HepG2 (cell line): Measurements from ENCODE around the gene CHD2. TPM values are rescaled to one million over a fixed set of nuclear protein-coding genes. Genes with fewer than 3 reads are reported as not detected.

Source experiments
- ELF4 ChIP-seq: sonication (generic); formaldehyde crosslinking; IDR thresholded peaks from 2 replicates; pipeline ENCODE4 v1.5.0; 2020; ENCODE audit warnings: missing genetic modification reagents, mild to moderate bottlenecking, moderate library complexity, borderline replicate concordance
- FOXM1 ChIP-seq: sonication (generic); formaldehyde crosslinking; IDR thresholded peaks from 2 replicates; pipeline ENCODE4 v1.5.0; 2020; ENCODE audit warnings: missing genetic modification reagents
- GFI1 ChIP-seq: sonication (generic); formaldehyde crosslinking; IDR thresholded peaks from 2 replicates; pipeline ENCODE4 v1.5.0; 2020; ENCODE audit warnings: missing genetic modification reagents, mild to moderate bottlenecking, borderline replicate concordance
- JUND ChIP-seq: sonication (generic); formaldehyde crosslinking; IDR thresholded peaks from 2 replicates; pipeline ENCODE4 v1.8.0; 2022; ENCODE audit warnings: mild to moderate bottlenecking, missing genetic modification reagents
- KAT7 ChIP-seq: IDR thresholded peaks from 2 replicates; pipeline ENCODE4 v1.6.1; 2018; ENCODE audit warnings: borderline replicate concordance, missing compliant biosample characterization
- MAZ ChIP-seq, 2 experiments: sonication (generic) in 1 of 2; formaldehyde crosslinking in 1 of 2; IDR thresholded peaks; 2 replicates each; pipeline versions ENCODE4 v1.5.0 to v1.6.1; 2012 to 2020; ENCODE audit warnings: low read depth in 2 of 2, mild to moderate bottlenecking in 2 of 2, borderline replicate concordance in 1 of 2, improper control_type of control experiment in 1 of 2, low read length in 1 of 2, missing genetic modification reagents in 1 of 2, moderate library complexity in 1 of 2
- MZF1 ChIP-seq: sonication (generic); formaldehyde crosslinking; IDR thresholded peaks from 2 replicates; pipeline ENCODE4 v1.8.1; 2023; ENCODE audit warnings: mild to moderate bottlenecking, missing genetic modification reagents, borderline replicate concordance
- ZBTB20 ChIP-seq: sonication (generic); formaldehyde crosslinking; IDR thresholded peaks from 2 replicates; pipeline ENCODE4 v1.8.1; 2023; ENCODE audit warnings: missing genetic modification reagents, low read depth, mild to moderate bottlenecking, borderline replicate concordance
- ZNF124 ChIP-seq: sonication (generic); formaldehyde crosslinking; IDR thresholded peaks from 2 replicates; pipeline ENCODE4 v1.4.0; 2020; ENCODE audit warnings: missing genetic modification reagents
- ZNF564 ChIP-seq: sonication (generic); formaldehyde crosslinking; IDR thresholded peaks from 2 replicates; pipeline ENCODE4 v1.8.1; 2023; ENCODE audit warnings: mild to moderate bottlenecking, missing genetic modification reagents
- ZNF776 ChIP-seq: sonication (generic); formaldehyde crosslinking; IDR thresholded peaks from 2 replicates; pipeline ENCODE4 v1.4.0; 2020; ENCODE audit warnings: mild to moderate bottlenecking, missing genetic modification reagents
- ZNF839 ChIP-seq: sonication (generic); formaldehyde crosslinking; IDR thresholded peaks from 2 replicates; pipeline ENCODE4 v1.4.0; 2020; ENCODE audit warnings: missing genetic modification reagents, mild to moderate bottlenecking, borderline replicate concordance
- polyA plus RNA-seq, 8 experiments: library from polyadenylated mRNA; depleted of rRNA in 3 of 8; stranded (reverse) in 7 of 8; unstranded in 1 of 8; fragments of >200 nt; fragmentation: Illumina TruSeq in 4 of 8; extraction: Trizol in 4 of 8; gene quantifications; 2 replicates each; pipeline versions ENCODE4 v1.2.1 to v1.2.3, GENCODE V29; 2011 to 2016; ENCODE audit warnings: low read depth in 4 of 8, missing spikeins in 1 of 8, mixed read lengths in 1 of 8; ENCODE audit not compliant: insufficient read depth in 1 of 8
- total RNA-seq, 5 experiments: library from RNA; depleted of rRNA; stranded (reverse); fragments of >200 nt; fragmentation: Illumina TruSeq; extraction: Trizol; gene quantifications; 2 replicates each; pipeline ENCODE4 v1.2.3, GENCODE V29; 2016; ENCODE audit warnings: low read depth in 1 of 5
- TF ChIP-seq, protein P1 (sequence below): sonication (generic); formaldehyde crosslinking; IDR thresholded peaks from 2 replicates; pipeline ENCODE4 v1.5.1; 2020; ENCODE audit warnings: mild to moderate bottlenecking, missing genetic modification reagents, borderline replicate concordance
- TF ChIP-seq, protein P2 (sequence below): sonication (generic); formaldehyde crosslinking; conservative IDR thresholded peaks from 2 replicates; pipeline ENCODE4 v1.4.0; 2020; ENCODE audit warnings: missing genetic modification reagents
- TF ChIP-seq, protein P3 (sequence below): sonication (generic); formaldehyde crosslinking; IDR thresholded peaks from 2 replicates; pipeline ENCODE4 v1.5.0; 2020; ENCODE audit warnings: missing genetic modification reagents, mild to moderate bottlenecking, borderline replicate concordance
- TF ChIP-seq, protein P4 (sequence below): sonication (generic); formaldehyde crosslinking; IDR thresholded peaks from 2 replicates; pipeline ENCODE4 v1.4.0; 2020; ENCODE audit warnings: mild to moderate bottlenecking, missing genetic modification reagents
- TF ChIP-seq, protein P5 (sequence below): sonication (generic); formaldehyde crosslinking; conservative IDR thresholded peaks from 2 replicates; pipeline ENCODE4 v1.4.0; 2020; ENCODE audit warnings: missing genetic modification reagents

Gene CHD2
- total and polyA plus RNA-seq, 2 of the 13 experiments (the other 11 are each of a cell fraction or from before 2014, with no cell fraction given): 54.0 to 54.1 TPM

DNA sequence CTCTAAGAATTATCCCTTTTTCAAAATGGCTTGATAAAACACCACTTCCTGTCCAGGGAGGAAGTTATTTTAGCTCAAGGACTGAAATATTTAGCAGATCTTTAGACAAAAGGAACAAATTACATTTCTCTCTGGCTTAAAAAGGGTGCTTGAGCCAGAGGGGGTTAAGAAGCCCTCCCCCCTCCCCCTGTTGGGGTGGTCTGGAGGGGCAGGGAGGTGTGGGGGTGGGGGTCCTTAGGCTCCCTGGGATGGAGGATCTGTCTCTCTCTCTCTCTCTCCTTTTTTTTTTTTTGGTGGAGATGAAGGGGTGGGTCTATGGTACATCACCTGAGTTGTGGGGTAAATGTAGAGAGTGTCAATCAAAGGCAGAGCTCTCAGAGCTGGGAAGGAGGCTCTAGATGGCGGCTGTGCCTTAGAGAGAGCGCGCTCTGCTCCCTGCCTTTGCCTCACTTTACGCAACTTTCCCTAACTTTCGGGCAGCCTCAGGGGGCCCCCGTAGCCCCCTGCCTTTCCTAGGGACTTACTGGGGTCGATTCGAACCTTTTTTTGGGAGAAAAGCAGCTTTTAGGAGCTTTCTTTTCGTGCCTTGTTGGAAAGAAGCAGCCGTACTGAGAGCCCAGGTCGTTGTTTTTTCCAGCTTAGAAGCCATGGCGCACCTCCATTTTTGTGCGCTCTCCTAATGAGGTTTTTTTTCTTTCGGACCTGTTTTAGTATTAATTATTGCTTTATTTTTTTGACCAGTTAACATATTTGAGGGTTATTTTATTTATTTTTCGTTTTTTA lies at the start of gene CHD2 (continued):
- TF ChIP-seq MZF1 (CRISPR knock-in tag) (no peak), JUND (CRISPR knock-in tag) (no peak), ZNF564 (CRISPR knock-in tag) (no peak), FOXM1 (CRISPR knock-in tag) (no peak), ELF4 (0 out of 2 replicates have a peak, but pooled peaks have one; percentile 41), ZNF124 (CRISPR knock-in tag) (no peak), ZNF776 (no peak), KAT7 (CRISPR knock-in tag) (peak; percentile 89; the same call in 1 of the 2 replicates), ZNF839 (CRISPR knock-in tag) (no peak), MAZ (IDR thresholded peaks at IDR 0.05; ENCODE audit: borderline replicate concordance, low read depth, low read length) (peak; percentile 38), MAZ (CRISPR knock-in tag; IDR thresholded peaks at IDR 0.05; ENCODE audit: low read depth) (no peak), ZBTB20 (CRISPR knock-in tag) (no peak), GFI1 (CRISPR knock-in tag) (no peak)
- TF ChIP-seq, protein P1, sequence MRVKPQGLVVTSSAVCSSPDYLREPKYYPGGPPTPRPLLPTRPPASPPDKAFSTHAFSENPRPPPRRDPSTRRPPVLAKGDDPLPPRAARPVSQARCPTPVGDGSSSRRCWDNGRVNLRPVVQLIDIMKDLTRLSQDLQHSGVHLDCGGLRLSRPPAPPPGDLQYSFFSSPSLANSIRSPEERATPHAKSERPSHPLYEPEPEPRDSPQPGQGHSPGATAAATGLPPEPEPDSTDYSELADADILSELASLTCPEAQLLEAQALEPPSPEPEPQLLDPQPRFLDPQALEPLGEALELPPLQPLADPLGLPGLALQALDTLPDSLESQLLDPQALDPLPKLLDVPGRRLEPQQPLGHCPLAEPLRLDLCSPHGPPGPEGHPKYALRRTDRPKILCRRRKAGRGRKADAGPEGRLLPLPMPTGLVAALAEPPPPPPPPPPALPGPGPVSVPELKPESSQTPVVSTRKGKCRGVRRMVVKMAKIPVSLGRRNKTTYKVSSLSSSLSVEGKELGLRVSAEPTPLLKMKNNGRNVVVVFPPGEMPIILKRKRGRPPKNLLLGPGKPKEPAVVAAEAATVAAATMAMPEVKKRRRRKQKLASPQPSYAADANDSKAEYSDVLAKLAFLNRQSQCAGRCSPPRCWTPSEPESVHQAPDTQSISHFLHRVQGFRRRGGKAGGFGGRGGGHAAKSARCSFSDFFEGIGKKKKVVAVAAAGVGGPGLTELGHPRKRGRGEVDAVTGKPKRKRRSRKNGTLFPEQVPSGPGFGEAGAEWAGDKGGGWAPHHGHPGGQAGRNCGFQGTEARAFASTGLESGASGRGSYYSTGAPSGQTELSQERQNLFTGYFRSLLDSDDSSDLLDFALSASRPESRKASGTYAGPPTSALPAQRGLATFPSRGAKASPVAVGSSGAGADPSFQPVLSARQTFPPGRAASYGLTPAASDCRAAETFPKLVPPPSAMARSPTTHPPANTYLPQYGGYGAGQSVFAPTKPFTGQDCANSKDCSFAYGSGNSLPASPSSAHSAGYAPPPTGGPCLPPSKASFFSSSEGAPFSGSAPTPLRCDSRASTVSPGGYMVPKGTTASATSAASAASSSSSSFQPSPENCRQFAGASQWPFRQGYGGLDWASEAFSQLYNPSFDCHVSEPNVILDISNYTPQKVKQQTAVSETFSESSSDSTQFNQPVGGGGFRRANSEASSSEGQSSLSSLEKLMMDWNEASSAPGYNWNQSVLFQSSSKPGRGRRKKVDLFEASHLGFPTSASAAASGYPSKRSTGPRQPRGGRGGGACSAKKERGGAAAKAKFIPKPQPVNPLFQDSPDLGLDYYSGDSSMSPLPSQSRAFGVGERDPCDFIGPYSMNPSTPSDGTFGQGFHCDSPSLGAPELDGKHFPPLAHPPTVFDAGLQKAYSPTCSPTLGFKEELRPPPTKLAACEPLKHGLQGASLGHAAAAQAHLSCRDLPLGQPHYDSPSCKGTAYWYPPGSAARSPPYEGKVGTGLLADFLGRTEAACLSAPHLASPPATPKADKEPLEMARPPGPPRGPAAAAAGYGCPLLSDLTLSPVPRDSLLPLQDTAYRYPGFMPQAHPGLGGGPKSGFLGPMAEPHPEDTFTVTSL (CRISPR knock-in tag): no peak
- TF ChIP-seq, protein P2, sequence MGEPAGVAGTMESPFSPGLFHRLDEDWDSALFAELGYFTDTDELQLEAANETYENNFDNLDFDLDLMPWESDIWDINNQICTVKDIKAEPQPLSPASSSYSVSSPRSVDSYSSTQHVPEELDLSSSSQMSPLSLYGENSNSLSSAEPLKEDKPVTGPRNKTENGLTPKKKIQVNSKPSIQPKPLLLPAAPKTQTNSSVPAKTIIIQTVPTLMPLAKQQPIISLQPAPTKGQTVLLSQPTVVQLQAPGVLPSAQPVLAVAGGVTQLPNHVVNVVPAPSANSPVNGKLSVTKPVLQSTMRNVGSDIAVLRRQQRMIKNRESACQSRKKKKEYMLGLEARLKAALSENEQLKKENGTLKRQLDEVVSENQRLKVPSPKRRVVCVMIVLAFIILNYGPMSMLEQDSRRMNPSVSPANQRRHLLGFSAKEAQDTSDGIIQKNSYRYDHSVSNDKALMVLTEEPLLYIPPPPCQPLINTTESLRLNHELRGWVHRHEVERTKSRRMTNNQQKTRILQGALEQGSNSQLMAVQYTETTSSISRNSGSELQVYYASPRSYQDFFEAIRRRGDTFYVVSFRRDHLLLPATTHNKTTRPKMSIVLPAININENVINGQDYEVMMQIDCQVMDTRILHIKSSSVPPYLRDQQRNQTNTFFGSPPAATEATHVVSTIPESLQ (CRISPR knock-in tag): no peak
- TF ChIP-seq, protein P3, sequence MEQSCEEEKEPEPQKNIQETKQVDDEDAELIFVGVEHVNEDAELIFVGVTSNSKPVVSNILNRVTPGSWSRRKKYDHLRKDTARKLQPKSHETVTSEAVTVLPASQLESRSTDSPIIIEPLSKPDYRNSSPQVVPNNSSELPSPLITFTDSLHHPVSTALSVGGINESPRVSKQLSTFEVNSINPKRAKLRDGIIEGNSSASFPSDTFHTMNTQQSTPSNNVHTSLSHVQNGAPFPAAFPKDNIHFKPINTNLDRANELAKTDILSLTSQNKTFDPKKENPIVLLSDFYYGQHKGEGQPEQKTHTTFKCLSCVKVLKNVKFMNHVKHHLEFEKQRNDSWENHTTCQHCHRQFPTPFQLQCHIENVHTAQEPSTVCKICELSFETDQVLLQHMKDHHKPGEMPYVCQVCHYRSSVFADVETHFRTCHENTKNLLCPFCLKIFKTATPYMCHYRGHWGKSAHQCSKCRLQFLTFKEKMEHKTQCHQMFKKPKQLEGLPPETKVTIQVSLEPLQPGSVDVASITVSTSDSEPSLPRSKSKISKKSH (CRISPR knock-in tag): no peak
- TF ChIP-seq, protein P4, sequence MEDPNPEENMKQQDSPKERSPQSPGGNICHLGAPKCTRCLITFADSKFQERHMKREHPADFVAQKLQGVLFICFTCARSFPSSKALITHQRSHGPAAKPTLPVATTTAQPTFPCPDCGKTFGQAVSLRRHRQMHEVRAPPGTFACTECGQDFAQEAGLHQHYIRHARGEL (CRISPR knock-in tag): no peak
- TF ChIP-seq, protein P5, sequence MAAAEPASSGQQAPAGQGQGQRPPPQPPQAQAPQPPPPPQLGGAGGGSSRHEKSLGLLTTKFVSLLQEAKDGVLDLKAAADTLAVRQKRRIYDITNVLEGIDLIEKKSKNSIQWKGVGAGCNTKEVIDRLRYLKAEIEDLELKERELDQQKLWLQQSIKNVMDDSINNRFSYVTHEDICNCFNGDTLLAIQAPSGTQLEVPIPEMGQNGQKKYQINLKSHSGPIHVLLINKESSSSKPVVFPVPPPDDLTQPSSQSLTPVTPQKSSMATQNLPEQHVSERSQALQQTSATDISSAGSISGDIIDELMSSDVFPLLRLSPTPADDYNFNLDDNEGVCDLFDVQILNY: no peak
